Measurements from ENCODE around the gene SYNDIG1.

Gene SYNDIG1

DNA sequence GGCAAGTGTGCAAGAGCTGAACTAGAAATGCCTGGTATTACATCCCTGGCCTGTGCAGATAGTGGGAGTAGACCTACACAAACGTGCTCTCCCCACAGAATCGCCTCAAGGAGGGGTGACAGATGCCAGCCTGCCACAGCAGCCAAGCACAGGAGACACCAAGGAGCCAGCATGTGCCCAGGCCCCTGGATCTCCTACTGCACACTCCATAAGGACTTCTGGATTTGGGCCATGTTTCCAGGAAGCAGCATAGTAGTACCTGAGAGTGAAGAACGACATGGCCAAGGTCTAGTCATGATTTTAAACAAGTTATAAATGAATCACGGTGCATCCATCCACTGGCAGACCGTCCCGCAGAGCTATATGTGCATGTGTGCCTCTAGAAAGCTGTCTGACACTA is 232.2 kb downstream of the SYNDIG1 start:
- FAIRE-seq (no peak), DNase-seq (ENCODE audit: insufficient read length, low spot score) (no peak)
- TF ChIP-seq, protein P1, sequence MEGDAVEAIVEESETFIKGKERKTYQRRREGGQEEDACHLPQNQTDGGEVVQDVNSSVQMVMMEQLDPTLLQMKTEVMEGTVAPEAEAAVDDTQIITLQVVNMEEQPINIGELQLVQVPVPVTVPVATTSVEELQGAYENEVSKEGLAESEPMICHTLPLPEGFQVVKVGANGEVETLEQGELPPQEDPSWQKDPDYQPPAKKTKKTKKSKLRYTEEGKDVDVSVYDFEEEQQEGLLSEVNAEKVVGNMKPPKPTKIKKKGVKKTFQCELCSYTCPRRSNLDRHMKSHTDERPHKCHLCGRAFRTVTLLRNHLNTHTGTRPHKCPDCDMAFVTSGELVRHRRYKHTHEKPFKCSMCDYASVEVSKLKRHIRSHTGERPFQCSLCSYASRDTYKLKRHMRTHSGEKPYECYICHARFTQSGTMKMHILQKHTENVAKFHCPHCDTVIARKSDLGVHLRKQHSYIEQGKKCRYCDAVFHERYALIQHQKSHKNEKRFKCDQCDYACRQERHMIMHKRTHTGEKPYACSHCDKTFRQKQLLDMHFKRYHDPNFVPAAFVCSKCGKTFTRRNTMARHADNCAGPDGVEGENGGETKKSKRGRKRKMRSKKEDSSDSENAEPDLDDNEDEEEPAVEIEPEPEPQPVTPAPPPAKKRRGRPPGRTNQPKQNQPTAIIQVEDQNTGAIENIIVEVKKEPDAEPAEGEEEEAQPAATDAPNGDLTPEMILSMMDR (IDR thresholded peaks at IDR 0.05; ENCODE audit: insufficient read depth, missing control alignments) = no peak

DNA sequence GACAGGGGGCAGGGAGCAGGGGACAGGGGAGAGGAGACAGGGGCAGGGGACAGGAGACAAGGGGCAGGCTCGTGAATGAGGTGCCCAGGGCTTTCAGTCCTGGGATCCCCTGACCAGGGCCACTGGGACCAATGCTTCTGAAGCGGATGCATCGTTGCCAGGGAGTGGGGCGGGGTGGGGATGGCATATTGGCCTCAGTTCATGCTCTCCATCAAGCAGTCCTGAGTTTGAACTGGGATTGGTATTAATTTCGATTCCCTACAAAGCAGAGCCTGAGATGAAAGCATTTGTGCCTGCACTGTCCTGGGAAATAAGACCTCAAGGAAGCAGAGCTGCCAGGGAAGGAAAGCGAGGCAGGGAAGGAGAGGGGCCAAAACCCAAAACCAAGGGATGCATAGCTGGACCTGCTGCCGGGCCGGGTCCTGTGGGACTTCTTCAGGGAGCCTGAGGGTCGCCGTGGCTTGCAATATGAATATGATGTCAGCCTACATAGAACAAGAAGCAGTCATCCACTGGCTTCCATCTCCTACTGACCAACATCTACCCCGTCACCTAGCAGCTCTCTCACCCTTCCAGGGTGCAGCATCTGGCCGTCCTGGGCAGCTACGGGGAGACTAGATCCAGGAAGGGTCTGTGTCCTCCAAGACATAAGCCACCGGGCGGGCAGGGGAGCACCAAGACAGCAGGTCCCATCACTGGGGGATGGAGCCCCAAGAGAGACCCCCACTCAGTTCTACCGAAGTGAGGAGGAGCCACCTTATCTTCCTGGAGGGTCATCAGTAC is 233.3 kb downstream of the SYNDIG1 start:
- TF ChIP-seq, protein P1 (IDR thresholded peaks at IDR 0.05; ENCODE audit: insufficient read depth, missing control alignments) = no peak
- FAIRE-seq (no peak), DNase-seq (ENCODE audit: insufficient read length, low spot score) (no peak)

DNA sequence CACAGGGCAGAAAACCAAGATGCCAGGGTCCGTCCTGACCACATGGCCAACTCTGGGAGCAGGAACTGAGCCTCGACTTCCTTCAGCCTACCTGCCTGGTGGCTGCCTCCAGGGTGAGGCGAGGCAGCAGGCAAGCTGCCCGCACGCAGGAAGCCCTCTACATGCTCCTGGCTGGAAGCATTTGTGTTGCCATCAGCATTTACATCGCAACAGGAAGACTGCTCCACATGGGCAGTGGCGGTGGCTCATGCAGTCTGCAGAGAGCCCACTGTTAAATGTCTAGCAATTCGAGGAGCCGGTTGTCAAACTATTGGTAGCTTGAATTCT is 233.8 kb downstream of the SYNDIG1 start:
- TF ChIP-seq, protein P1 (IDR thresholded peaks at IDR 0.05; ENCODE audit: insufficient read depth, missing control alignments) = no peak
- FAIRE-seq (no peak), DNase-seq (ENCODE audit: insufficient read length, low spot score) (no peak)

DNA sequence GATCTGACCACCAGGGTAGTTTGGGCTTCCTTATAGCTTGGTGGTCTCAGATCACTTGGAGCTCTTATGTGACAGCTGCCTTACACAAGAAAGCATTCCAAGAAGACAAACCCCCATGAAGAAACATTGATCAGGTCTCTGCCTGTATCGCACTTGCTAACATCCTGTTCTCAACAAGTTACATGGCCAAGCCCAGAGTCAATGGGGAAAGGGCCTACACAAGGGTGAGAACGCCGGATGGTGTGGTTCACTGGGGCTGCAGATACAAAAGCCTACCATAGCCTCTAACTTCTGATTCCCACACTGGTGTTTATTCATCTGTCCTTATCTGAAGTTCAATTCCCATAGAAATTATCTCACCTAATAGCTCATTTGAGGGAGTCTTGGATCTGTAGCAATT is 235.5 kb downstream of the SYNDIG1 start:
- FAIRE-seq (no peak), DNase-seq (ENCODE audit: insufficient read length, low spot score) (no peak)
- TF ChIP-seq, protein P1 (IDR thresholded peaks at IDR 0.05; ENCODE audit: insufficient read depth, missing control alignments) = no peak

DNA sequence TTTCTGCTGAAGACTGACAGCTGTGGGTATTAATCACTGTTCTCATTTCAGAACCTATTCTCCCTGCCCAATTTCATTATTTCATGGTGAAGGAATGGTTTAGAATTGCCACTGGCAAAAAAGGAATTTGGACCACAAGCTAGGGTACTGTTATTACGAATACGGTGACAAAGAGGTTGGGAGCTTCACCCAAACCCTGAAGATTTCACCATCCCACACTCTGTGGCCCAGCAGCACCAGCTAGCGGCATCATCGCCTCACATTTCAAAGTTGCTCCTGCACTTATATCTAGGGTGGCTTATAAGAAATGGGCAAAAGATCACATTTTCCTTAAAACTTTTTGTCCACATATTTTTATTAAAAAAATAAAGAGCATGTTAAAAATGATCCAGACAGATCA is 236.1 kb downstream of the SYNDIG1 start:
- DNase-seq (ENCODE audit: insufficient read length, low spot score) = no peak
- FAIRE-seq = no peak
- TF ChIP-seq, protein P1 (IDR thresholded peaks at IDR 0.05; ENCODE audit: insufficient read depth, missing control alignments) = no peak

DNA sequence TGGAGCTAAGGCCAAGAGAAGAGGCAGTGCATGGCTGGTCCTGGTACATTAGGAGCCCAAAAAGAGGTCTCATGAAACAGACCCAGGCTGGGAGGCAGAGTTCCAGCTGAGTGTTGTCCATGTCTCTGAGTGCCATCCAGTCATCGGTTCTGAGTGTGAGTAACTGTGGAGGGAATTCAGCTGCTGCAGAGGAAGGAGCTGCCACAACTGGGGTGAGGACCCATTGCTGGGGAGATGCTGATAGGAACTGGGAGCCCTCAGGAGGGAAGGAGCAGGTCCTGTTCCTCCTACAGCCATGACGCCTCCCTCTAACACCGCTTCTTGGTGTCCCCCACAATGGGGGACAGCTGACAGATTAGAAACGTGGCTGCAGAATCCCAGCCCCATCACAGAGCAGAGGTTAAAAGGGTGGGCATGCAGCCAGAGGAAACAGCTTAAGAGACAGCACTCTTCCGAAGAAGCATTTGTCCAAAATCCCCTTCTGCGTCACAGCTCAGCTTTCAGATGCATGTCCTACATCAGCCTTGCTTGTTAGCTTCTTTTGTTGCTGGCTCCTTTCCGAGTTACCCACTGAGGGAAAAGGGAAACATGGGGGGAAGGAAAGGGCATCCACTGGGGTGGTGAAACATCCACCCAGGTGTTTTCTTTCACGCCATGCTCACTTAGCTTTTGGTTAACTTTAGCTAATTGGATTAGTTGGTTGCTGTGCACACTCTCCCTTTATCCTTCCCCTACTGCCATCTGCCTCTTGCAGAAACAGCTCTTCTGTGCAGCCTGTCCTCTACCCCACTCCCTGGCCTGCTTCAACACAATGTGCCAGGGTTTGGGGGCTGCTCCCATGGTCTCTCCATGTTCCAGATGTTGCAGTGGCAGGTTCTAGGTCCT is 239.2 kb downstream of the SYNDIG1 start:
- DNase-seq (ENCODE audit: insufficient read length, low spot score) = no peak
- FAIRE-seq = peak; percentile 6
- TF ChIP-seq, protein P1 (IDR thresholded peaks at IDR 0.05; ENCODE audit: insufficient read depth, missing control alignments) = peak; percentile 2

All from D721Med (cell line).